ENCODE measurements around the gene CARD6. TPM values are rescaled to one million over a fixed set of nuclear protein-coding genes. Genes with fewer than 3 reads are reported as not detected.

Gene CARD6
- polyA plus RNA-seq, 2 of the 4 experiments (the other 2 are of a cell fraction) = 5.2 to 5.7 TPM

GRCh38 chr5:40846371-40846770 lies 5.2 kb downstream of the CARD6 start:
- WGBS (ENCODE audit: missing lambda C conversion rate) = 84% methylated on average over 2 of the region's 2 CpGs
- DNase-seq (ENCODE audit: low read depth in 1 of 2, low spot score in 1 of 2) (no peak), ATAC-seq (no peak), FAIRE-seq (no peak)
- ChIA-PET POLR2A (no interaction called here), CTCF (interaction anchor here (0.6 kb wide), 1 partner anchor 12 kb away, joined by 3 read pairs; no protein-coding TSS in a partner anchor)
- Histone ChIP-seq H3K4me3 (no peak overlapping the region), H3K9me3 (no peaks in the 10 kb centered on the region), H3K4me2 (no peak overlapping the region), H3K4me1 (peaks cover 12% of the 10 kb centered on the region; the same call in 1 of the 3 replicates), H3K27ac (no peak overlapping the region)
- TF ChIP-seq HOXA7 (CRISPR knock-in tag; IDR thresholded peaks at IDR 0.05) = no peak
- TF ChIP-seq TP53 (CRISPR knock-in tag; IDR thresholded peaks at IDR 0.05) = no peak
- TF ChIP-seq MAX (IDR thresholded peaks at IDR 0.05) = no peak

DNA sequence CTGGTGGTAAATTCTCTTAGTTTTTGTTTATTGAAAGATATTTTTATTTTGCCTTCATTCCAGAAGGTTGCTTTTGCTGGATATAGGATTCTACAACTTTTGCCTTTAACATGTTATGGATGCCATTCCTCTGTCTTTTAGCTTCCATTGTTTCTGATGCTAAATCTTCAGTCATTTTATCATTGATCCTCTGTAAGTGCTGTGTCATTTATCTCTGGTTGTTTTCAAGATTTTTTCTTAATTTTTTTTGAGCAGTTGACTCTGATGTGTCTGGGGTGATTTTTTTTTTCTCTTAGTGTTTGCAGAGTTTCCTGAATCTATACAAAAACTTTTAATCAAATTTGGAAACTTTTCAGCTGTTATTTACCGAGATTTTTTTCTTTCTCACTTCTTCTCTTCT lies 6.4 kb downstream of the CARD6 start:
- peaks cover 5% of the 10 kb centered on the region; the same call in 1 of the 3 replicates for H3K4me1 ChIP-seq
- no peak for ATAC-seq
- 79% methylated on average over 1 of the region's 1 CpG for WGBS (ENCODE audit: missing lambda C conversion rate)
- TF ChIP-seq CEBPB (IDR thresholded peaks at IDR 0.05) = no peak
- no peak for TF ChIP-seq ATOH8 (CRISPR knock-in tag; IDR thresholded peaks at IDR 0.05; ENCODE audit: low read depth)
- no peak for TF ChIP-seq TP53 (CRISPR knock-in tag; IDR thresholded peaks at IDR 0.05)
- TF ChIP-seq SMC3 (IDR thresholded peaks at IDR 0.05) = no peak
- no peak for TF ChIP-seq FOSB (CRISPR knock-in tag; IDR thresholded peaks at IDR 0.05)
- no peak for TF ChIP-seq CBX8 (IDR thresholded peaks at IDR 0.05)
- TF ChIP-seq TFCP2L1 (CRISPR knock-in tag; IDR thresholded peaks at IDR 0.05) = no peak
- no peak for TF ChIP-seq JUNB (IDR thresholded peaks at IDR 0.05)
- no peak for TF ChIP-seq HES2 (IDR thresholded peaks at IDR 0.05)
- no peak for TF ChIP-seq USF2 (IDR thresholded peaks at IDR 0.05)
- no peak for TF ChIP-seq CBX2 (IDR thresholded peaks at IDR 0.05; ENCODE audit: borderline replicate concordance, low read depth)
- no peak for TF ChIP-seq BCL3 (IDR thresholded peaks at IDR 0.05)
- no peak for TF ChIP-seq ZNF302 (CRISPR knock-in tag; IDR thresholded peaks at IDR 0.05)
- no peak for TF ChIP-seq CHD4 (IDR thresholded peaks at IDR 0.05; ENCODE audit: borderline replicate concordance)
- TF ChIP-seq JUN (IDR thresholded peaks at IDR 0.05) = no peak
- no peak for TF ChIP-seq EHMT2 (IDR thresholded peaks at IDR 0.05; ENCODE audit: low read depth)
- TF ChIP-seq RARB (CRISPR knock-in tag; IDR thresholded peaks at IDR 0.05) = no peak
- TF ChIP-seq KDM5A (IDR thresholded peaks at IDR 0.05) = no peak
- TF ChIP-seq POLR2AphosphoS2 (conservative IDR thresholded peaks at IDR 0.05; ENCODE audit: low read length) = no peak
- no peak for TF ChIP-seq PHF8 (IDR thresholded peaks at IDR 0.05; ENCODE audit: borderline replicate concordance, low read depth)
- DNase-seq (ENCODE audit: low read depth in 1 of 2, low spot score in 1 of 2) = no peak
- no peak for FAIRE-seq
- H3K9me3 ChIP-seq = no peaks in the 10 kb centered on the region
- no peak overlapping the region for H3K27ac ChIP-seq
- no peak overlapping the region for H3K4me3 ChIP-seq
- ChIA-PET POLR2A (no interaction called here), CTCF (interaction anchor here (1.7 kb wide), 1 partner anchor 31 kb away, joined by 5 read pairs; no protein-coding TSS in a partner anchor)
- H3K4me2 ChIP-seq = no peak overlapping the region

Data from A549 (cell line).